Stimulated activated CD4-positive, alpha-beta T cell treated with anti-CD3 and anti-CD28 coated beads, Interleukin-4, amount 100 ng/mL, for 48 hours (primary cell): ENCODE measurements around the gene KDM8.
A peak's percentile ranks its signal among the peaks of the same experiment; 100 is the strongest.

Experiments used
- DNase-seq, 2 donors: peaks; one replicate each; pipeline ENCODE4 v3.0.0-alpha.2; 2020; ENCODE audit warnings: low read depth in 2 of 2

Gene KDM8

GRCh38 chr16:27229891-27230470 is 26.7 kb downstream of the KDM8 start:
- no peak for DNase-seq

- peak; percentile 59 to 61 for DNase-seq
These were observed 27.3 kb downstream of the KDM8 start for GRCh38 chr16:27230562-27231001.

DNA sequence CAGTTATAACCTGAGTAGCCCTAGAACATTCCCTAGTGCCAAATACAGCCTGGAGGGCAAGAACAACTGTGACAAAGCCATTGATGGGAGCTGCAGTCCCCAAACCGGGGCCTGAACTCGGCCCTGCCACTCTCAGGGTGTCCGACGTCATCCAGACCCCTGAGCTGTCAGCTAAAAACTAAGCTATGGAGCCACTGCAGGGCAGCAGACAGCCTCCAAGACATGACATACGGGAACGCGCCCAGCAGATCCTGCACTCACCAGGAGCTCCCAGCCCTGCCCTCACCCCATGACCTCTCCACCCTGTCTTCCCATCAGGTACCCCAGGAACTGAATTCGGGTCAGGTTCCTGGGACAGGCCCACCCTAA is 28.4 kb downstream of the KDM8 start:
- DNase-seq: no peak

DNA sequence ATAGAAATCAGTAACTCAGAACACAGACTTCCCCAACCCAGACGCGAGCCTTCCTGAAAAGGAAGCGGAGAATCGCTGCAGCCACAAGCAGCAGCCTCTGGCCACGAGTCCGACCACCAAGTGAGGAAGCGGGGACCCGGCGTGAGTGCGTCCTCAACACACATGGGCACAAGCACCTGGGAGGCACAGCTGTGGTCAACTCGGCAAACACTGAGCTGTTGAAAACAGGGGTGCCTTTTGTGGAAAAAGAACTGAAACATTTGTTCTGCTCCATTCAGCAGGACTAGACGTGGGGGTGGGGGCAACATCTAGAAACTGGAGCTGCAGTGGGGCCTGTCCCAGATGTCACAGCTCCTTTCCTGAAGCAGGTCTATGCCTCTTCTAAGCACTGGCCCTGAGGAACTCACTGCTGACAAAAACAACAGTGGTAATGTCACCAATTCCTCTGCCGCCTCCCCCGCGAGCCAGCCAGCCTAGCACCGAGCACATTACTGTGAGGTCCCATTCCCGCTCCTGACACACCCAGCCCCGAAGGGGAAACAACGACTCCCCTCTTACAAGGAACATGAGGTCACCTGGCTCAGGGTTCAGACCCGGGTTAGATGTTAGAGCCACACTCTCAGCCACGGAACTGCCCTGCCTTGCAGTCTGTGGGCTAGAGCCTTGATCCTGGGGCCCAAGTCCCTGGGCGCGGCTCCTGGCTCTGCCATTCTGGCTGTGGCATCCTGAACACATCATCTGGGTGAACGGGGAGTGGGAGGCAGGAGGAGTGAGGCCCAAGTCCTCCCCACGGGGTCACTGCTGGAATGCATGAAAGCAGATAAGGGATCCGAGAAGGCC is 29.0 kb downstream of the KDM8 start:
- peak; percentile 42 to 54 for DNase-seq

DNA sequence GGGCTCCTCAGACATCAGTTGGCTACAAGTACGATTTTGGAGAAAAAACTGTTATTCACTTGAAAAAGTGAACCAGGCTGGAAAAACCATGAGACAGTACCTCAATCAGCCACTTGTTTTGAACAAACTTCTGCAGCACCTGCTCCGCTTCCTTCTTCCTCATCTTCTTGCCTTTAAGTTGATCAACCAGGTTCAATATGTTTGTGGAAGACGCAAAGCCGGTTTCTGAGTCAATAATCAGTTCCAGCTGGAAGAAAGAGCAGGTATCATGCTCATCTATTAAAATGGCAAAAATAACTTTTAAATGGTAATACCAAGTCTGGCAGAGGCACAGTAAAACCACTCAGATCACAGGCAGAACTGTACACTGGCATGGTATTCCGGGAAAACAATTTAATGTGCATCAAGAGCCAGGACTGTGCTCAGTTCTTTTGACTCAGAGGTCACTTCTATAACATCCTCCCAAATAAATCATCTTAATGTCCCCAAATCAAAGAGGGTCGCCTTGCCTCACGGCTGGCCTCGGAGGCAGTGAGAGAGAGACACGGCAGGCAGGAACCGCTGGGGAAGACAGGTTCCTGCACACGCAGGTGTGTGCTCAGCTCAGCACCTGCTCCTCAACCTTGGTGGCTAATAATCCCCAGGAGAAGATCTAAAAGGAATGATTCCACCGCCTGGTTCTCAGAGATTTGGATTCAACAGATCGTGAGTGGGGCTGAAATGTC is 29.7 kb downstream of the KDM8 start:
- no peak for DNase-seq

GRCh38 chr16:27233731-27234130 is 30.4 kb downstream of the KDM8 start:
- DNase-seq: no peak

GRCh38 chr16:27234171-27234570 is 30.8 kb downstream of the KDM8 start:
- no peak for DNase-seq

DNA sequence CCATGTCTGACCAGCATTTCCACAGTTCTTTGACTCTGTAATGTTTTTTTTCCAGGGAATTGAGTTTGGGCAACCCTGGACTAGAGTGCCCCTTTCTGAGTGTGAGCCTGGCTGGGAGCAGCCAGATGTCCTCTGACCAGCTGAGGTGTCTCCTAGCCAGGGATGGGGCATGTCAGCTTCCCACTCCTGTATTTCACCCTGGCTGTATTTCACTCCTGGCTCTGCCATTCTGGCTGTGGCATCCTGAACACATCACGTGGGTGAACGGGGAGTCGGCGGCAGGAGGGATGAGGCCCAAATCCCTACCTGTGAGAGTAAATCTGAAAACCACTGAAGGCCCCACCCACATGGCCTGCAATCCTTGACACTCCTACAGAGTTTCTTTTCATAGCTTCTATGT is 31.3 kb downstream of the KDM8 start:
- no peak for DNase-seq

GRCh38 chr16:27235055-27235937 is 32.0 kb downstream of the KDM8 start:
- peak; percentile 66 to 73 for DNase-seq

- DNase-seq: no peak
These were observed 32.6 kb downstream of the KDM8 start for GRCh38 chr16:27235938-27236245.

DNA sequence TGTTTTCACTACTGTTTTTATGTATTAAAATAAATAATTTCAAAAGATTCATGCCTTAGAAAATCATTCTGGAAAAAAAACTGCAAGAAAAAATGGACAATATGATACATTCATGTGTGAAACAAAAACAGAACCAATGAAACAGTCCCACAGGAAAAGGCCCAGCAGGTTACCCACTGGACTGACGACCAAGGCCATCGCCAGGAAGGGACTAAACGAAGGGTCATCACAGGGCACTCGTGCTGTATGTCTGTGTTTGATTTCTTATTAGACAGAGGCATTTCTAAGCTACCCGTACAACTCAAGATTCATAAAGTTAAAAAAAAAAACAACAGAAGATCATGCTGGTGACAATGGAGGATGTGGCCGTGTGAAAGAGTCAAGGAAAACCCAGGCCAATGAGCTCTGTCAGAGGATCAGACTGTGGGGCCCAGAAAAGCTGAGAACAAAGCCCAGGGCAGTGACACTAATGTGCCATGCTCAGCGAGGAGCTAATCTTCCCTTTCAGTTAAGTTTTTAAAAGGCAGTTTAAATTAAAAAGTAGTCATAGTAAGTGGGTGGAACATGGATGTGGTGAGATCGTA is 33.4 kb downstream of the KDM8 start:
- DNase-seq: no peak

GRCh38 chr16:27237219-27238015 is 34.1 kb downstream of the KDM8 start:
- DNase-seq: peak; percentile 69 to 79

DNA sequence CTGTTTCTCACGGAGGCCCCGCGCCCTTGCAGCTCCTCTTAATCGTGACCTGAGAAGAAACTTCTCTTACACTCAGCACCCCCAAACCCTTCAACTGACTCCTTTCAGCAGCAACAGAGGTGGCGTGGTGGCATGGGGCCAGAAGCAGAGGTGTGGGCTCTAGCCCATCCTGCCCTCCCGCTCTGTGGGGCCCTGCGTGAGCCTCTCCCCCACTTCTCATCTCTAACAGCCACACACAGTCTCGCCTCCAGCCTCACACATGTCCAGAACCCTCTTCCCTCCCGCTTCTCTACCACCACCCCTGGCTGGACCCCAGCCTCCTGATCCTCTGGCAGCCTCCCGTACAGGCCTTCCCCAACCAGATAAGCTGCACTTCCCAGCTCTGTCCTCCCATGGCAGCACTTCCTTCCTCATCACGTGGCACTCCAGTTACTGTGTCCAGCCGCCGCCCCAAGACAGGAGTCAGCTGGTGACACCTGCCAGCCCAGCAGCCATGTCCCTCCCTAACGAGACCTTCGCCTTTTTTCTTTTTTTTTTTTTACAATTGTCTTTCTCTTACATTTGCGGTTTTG is 34.8 kb downstream of the KDM8 start:
- DNase-seq: no peak

- DNase-seq: no peak
These were observed 35.3 kb downstream of the KDM8 start for GRCh38 chr16:27238591-27238990.

- DNase-seq: no peak
These were observed 35.7 kb downstream of the KDM8 start for GRCh38 chr16:27239026-27239425.

GRCh38 chr16:27239906-27240655 is 36.8 kb downstream of the KDM8 start:
- no peak for DNase-seq

- DNase-seq: no peak
These were observed 37.7 kb downstream of the KDM8 start for GRCh38 chr16:27240948-27241531.

DNA sequence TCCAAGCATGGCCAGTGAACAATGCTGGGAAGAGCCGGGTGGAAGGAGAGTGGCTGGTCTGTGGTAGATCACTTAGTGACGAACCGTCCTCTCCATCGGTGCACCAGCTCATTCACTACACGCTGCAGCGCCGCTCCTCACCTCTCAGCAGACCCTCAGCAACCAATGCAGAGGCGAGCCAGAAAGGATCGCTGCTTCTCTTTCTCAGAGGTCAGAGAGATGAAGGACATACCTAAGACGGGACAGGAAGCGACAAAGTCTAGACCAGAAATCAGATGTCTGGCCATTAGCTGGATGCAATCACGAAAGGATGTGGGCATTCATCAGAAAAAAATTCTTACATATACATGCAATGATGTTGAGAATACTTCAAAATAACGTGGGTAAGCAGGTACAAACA is 38.3 kb downstream of the KDM8 start:
- DNase-seq: no peak

- DNase-seq: no peak
These were observed 39.1 kb downstream of the KDM8 start for GRCh38 chr16:27242398-27242797.
